H1 (cell line): Measurements from ENCODE around the gene INTS6.

Experiments
- CREB1 ChIP-seq: IDR thresholded peaks from 2 replicates; pipeline ENCODE4 v1.6.1; 2012; ENCODE audit warnings: inconsistent platforms
- CTBP2 ChIP-seq: IDR thresholded peaks from 2 replicates; pipeline ENCODE4 v1.7.0; 2011; ENCODE audit warnings: borderline replicate concordance, mild to moderate bottlenecking, moderate library complexity, mixed read lengths, low read length; ENCODE audit not compliant: insufficient read depth, insufficient read length
- HDAC2 ChIP-seq, 2 experiments: fragments of 300-600 bp in 1 of 2; sonication (generic) in 1 of 2; IDR thresholded peaks; 2 replicates each; pipeline ENCODE4 v1.6.1; 2011 to 2012; ENCODE audit warnings: low read depth in 2 of 2, low read length in 2 of 2, mild to moderate bottlenecking in 2 of 2, moderate library complexity in 2 of 2, borderline replicate concordance in 1 of 2, inconsistent platforms in 1 of 2
- JUN ChIP-seq: IDR thresholded peaks from 2 replicates; pipeline ENCODE4 v1.6.1; 2011; ENCODE audit warnings: low read depth, mild to moderate bottlenecking, improper control_type of control experiment, low read length
- PHF8 ChIP-seq: fragments of 200-600 bp; sonication (generic); conservative IDR thresholded peaks from 2 replicates; pipeline ENCODE4 v1.7.1; 2012; ENCODE audit warnings: low read depth, mild to moderate bottlenecking, inconsistent platforms, low read length, moderate library complexity
- POLR2A ChIP-seq, 2 experiments: IDR thresholded peaks; 1 replicate in 1 of 2; 2 replicates in 1 of 2; pipeline ENCODE4 v1.6.1; 2011; ENCODE audit warnings: low read depth in 2 of 2, low read length in 2 of 2, mild to moderate bottlenecking in 2 of 2; ENCODE audit errors: control extremely low read depth in 1 of 2
- SIN3A ChIP-seq, 2 experiments: IDR thresholded peaks in 1 of 2; conservative IDR thresholded peaks in 1 of 2; 2 replicates each; pipeline ENCODE4 v1.6.1; 2011 to 2012; ENCODE audit warnings: low read length in 2 of 2, improper control_type of control experiment in 1 of 2, low read depth in 1 of 2, mild to moderate bottlenecking in 1 of 2
- TAF1 ChIP-seq: IDR thresholded peaks from 2 replicates; pipeline ENCODE4 v1.6.1; 2011; ENCODE audit warnings: mild to moderate bottlenecking, low read depth, low read length
- TF ChIP-seq, protein P1 (sequence below), 3 experiments: IDR thresholded peaks; 1 replicate in 2 of 3; 2 replicates in 1 of 3; pipeline versions ENCODE4 v1.5.1 to v1.6.1; 2011; ENCODE audit warnings: low read length in 3 of 3, mild to moderate bottlenecking in 3 of 3, inconsistent platforms in 2 of 3, low read depth in 1 of 3, moderate library complexity in 1 of 3; ENCODE audit not compliant: insufficient read depth in 1 of 3; ENCODE audit errors: control extremely low read depth in 1 of 3
- TF ChIP-seq, protein P2 (sequence below): IDR thresholded peaks from 2 replicates; pipeline ENCODE4 v1.6.1; 2012; ENCODE audit warnings: inconsistent platforms

DNA sequence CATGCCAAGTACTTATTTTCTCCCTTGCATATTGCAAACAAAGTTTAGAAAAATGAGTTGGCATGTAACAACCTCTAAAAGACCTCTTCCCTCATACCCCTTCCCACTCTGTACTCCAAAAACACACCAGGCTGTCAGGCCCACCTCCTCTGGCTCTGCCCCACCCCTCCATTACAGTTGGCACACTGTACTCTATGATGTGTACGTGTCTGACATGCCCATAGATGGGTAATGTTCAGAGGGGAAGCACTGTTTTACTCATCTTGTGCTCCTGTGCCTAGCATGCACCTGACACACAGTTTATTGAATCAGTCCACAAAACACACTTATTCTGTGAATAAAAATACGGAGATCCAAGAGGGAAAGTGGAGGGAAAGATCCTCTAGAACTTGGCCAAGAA lies 67.7 kb downstream of the INTS6 start:
- no peak for TF ChIP-seq SIN3A (conservative IDR thresholded peaks at IDR 0.05 in 1 of 2, IDR thresholded peaks at IDR 0.05 in 1 of 2; ENCODE audit: low read depth in 1 of 2, low read length in 2 of 2)
- TF ChIP-seq PHF8 = no peak
- TF ChIP-seq, protein P1, sequence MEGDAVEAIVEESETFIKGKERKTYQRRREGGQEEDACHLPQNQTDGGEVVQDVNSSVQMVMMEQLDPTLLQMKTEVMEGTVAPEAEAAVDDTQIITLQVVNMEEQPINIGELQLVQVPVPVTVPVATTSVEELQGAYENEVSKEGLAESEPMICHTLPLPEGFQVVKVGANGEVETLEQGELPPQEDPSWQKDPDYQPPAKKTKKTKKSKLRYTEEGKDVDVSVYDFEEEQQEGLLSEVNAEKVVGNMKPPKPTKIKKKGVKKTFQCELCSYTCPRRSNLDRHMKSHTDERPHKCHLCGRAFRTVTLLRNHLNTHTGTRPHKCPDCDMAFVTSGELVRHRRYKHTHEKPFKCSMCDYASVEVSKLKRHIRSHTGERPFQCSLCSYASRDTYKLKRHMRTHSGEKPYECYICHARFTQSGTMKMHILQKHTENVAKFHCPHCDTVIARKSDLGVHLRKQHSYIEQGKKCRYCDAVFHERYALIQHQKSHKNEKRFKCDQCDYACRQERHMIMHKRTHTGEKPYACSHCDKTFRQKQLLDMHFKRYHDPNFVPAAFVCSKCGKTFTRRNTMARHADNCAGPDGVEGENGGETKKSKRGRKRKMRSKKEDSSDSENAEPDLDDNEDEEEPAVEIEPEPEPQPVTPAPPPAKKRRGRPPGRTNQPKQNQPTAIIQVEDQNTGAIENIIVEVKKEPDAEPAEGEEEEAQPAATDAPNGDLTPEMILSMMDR (IDR thresholded peaks at IDR 0.05; ENCODE audit: control extremely low read depth in 1 of 3, insufficient read depth in 1 of 3, low read depth in 1 of 3, low read length in 3 of 3) = no peak
- no peak for TF ChIP-seq CREB1
- TF ChIP-seq POLR2A (IDR thresholded peaks at IDR 0.05; ENCODE audit: control extremely low read depth in 1 of 2, low read depth in 2 of 2, low read length in 2 of 2) = no peak
- TF ChIP-seq JUN = no peak
- no peak for TF ChIP-seq TAF1
- TF ChIP-seq, protein P2, sequence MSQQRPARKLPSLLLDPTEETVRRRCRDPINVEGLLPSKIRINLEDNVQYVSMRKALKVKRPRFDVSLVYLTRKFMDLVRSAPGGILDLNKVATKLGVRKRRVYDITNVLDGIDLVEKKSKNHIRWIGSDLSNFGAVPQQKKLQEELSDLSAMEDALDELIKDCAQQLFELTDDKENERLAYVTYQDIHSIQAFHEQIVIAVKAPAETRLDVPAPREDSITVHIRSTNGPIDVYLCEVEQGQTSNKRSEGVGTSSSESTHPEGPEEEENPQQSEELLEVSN = no peak
- no peak for TF ChIP-seq CTBP2
- no peak for TF ChIP-seq HDAC2 (IDR thresholded peaks at IDR 0.05; ENCODE audit: borderline replicate concordance in 1 of 2, low read depth in 2 of 2, low read length in 2 of 2)
